Measurements from ENCODE around the gene RANBP10.

RANBP10 gene

GRCh38 chr16:67677712-67678111, 128.6 kb downstream of the RANBP10 start:
- TF ChIP-seq CTCF (IDR thresholded peaks at IDR 0.05; ENCODE audit: insufficient read depth, low read length): no peak
- TF ChIP-seq REST (IDR thresholded peaks at IDR 0.05; ENCODE audit: insufficient replicate concordance, low read depth): no peak
- TF ChIP-seq GABPA (IDR thresholded peaks at IDR 0.05; ENCODE audit: low read depth): no peak
- no peak for TF ChIP-seq SPI1 (IDR thresholded peaks at IDR 0.05; ENCODE audit: borderline replicate concordance, low read depth)

GRCh38 chr16:67676939-67677338, 129.4 kb downstream of the RANBP10 start:
- H3K27ac ChIP-seq (replicated peaks): no peak overlapping the region
- TF ChIP-seq REST (IDR thresholded peaks at IDR 0.05; ENCODE audit: insufficient replicate concordance, low read depth) (no peak), GABPA (IDR thresholded peaks at IDR 0.05; ENCODE audit: low read depth) (no peak), POLR2AphosphoS5 (IDR thresholded peaks at IDR 0.05; ENCODE audit: low read depth) (no peak), SPI1 (IDR thresholded peaks at IDR 0.05; ENCODE audit: borderline replicate concordance, low read depth) (no peak), CTCF (IDR thresholded peaks at IDR 0.05; ENCODE audit: insufficient read depth, low read length) (no peak)
- no peaks in the 10 kb centered on the region for H3K27me3 ChIP-seq (ENCODE audit: insufficient read depth, poor library complexity, severe bottlenecking)
- no peak overlapping the region for H3K4me3 ChIP-seq (replicated peaks; ENCODE audit: insufficient read depth, low read length)
- DNase-seq (ENCODE audit: low read depth in 1 of 2, low spot score in 1 of 2): no peak

More at GRCh38 chr16:67677712-67678111, 128.6 kb downstream of the RANBP10 start:
- Histone ChIP-seq H3K4me3 (replicated peaks; ENCODE audit: insufficient read depth, low read length) (no peak overlapping the region), H3K27ac (replicated peaks) (no peak overlapping the region), H3K27me3 (ENCODE audit: insufficient read depth, poor library complexity, severe bottlenecking) (no peaks in the 10 kb centered on the region)
- DNase-seq (ENCODE audit: low read depth in 1 of 2, low spot score in 1 of 2): no peak

GRCh38 chr16:67676516-67676915, 129.8 kb downstream of the RANBP10 start:
- no peak overlapping the region for H3K4me3 ChIP-seq (replicated peaks; ENCODE audit: insufficient read depth, low read length)
- TF ChIP-seq SPI1 (IDR thresholded peaks at IDR 0.05; ENCODE audit: borderline replicate concordance, low read depth): no peak
- TF ChIP-seq REST (IDR thresholded peaks at IDR 0.05; ENCODE audit: insufficient replicate concordance, low read depth): no peak
- TF ChIP-seq GABPA (IDR thresholded peaks at IDR 0.05; ENCODE audit: low read depth): no peak
- no peak for TF ChIP-seq POLR2AphosphoS5 (IDR thresholded peaks at IDR 0.05; ENCODE audit: low read depth)
- no peak for TF ChIP-seq CTCF (IDR thresholded peaks at IDR 0.05; ENCODE audit: insufficient read depth, low read length)
- no peak for DNase-seq (ENCODE audit: low read depth in 1 of 2, low spot score in 1 of 2)
- no peak overlapping the region for H3K27ac ChIP-seq (replicated peaks)
- H3K27me3 ChIP-seq (ENCODE audit: insufficient read depth, poor library complexity, severe bottlenecking): no peaks in the 10 kb centered on the region

Data from HL-60 (cell line).